ENCODE measurements around the gene GFPT1.

GRCh38 chr2:69297216-69297615 is 89.8 kb downstream of the GFPT1 start:
- TF ChIP-seq, protein P1, sequence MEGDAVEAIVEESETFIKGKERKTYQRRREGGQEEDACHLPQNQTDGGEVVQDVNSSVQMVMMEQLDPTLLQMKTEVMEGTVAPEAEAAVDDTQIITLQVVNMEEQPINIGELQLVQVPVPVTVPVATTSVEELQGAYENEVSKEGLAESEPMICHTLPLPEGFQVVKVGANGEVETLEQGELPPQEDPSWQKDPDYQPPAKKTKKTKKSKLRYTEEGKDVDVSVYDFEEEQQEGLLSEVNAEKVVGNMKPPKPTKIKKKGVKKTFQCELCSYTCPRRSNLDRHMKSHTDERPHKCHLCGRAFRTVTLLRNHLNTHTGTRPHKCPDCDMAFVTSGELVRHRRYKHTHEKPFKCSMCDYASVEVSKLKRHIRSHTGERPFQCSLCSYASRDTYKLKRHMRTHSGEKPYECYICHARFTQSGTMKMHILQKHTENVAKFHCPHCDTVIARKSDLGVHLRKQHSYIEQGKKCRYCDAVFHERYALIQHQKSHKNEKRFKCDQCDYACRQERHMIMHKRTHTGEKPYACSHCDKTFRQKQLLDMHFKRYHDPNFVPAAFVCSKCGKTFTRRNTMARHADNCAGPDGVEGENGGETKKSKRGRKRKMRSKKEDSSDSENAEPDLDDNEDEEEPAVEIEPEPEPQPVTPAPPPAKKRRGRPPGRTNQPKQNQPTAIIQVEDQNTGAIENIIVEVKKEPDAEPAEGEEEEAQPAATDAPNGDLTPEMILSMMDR (IDR thresholded peaks at IDR 0.05) = no peak
- TF ChIP-seq POLR2AphosphoS5 (IDR thresholded peaks at IDR 0.05) = no peak
